HepG2 (cell line): ENCODE data around the gene AXIN2. TPM values are rescaled to one million over a fixed set of nuclear protein-coding genes. Genes with fewer than 3 reads are reported as not detected.

Experiments used
- EED ChIP-seq: sonication (generic); formaldehyde crosslinking; IDR thresholded peaks from 2 replicates; pipeline ENCODE4 v1.5.0; 2020; ENCODE audit warnings: mild to moderate bottlenecking, missing genetic modification reagents
- ESRRA ChIP-seq: sonication (generic); formaldehyde crosslinking; IDR thresholded peaks from 2 replicates; pipeline ENCODE4 v1.5.1; 2020; ENCODE audit warnings: mild to moderate bottlenecking, low read depth, missing genetic modification reagents
- HNF1A ChIP-seq, 2 experiments: sonication (generic) in 1 of 2; formaldehyde crosslinking in 1 of 2; IDR thresholded peaks; 2 replicates each; pipeline versions ENCODE4 v1.4.0 to v1.6.1; 2016 to 2020; ENCODE audit warnings: borderline replicate concordance in 1 of 2, low read depth in 1 of 2, mild to moderate bottlenecking in 1 of 2, missing genetic modification reagents in 1 of 2
- HNRNPK ChIP-seq: fragments of 200-400 bp; formaldehyde crosslinking; IDR thresholded peaks from 2 replicates; pipeline ENCODE4 v1.6.1; 2018; ENCODE audit warnings: low read length, low read depth, moderate library complexity, mild to moderate bottlenecking; ENCODE audit not compliant: poor library complexity, severe bottlenecking
- KDM2A ChIP-seq: sonication (generic); formaldehyde crosslinking; IDR thresholded peaks from 2 replicates; pipeline ENCODE4 v1.4.0; 2020; ENCODE audit warnings: low read depth, missing genetic modification reagents, borderline replicate concordance
- KLF16 ChIP-seq, 2 experiments: sonication (generic) in 1 of 2; formaldehyde crosslinking in 1 of 2; IDR thresholded peaks; 2 replicates each; pipeline versions ENCODE4 v1.6.1 to v1.8.0; 2016 to 2023; ENCODE audit warnings: missing genetic modification reagents in 2 of 2, missing compliant biosample characterization in 1 of 2
- SRY ChIP-seq: sonication (generic); formaldehyde crosslinking; IDR thresholded peaks from 2 replicates; pipeline ENCODE4 v1.8.0; 2022; ENCODE audit warnings: mild to moderate bottlenecking, missing genetic modification reagents
- USF2 ChIP-seq, 2 experiments: sonication (generic) in 1 of 2; formaldehyde crosslinking in 1 of 2; IDR thresholded peaks; 2 replicates each; pipeline versions ENCODE4 v1.5.1 to v1.6.1; 2011 to 2020; ENCODE audit warnings: borderline replicate concordance in 1 of 2, low read depth in 1 of 2, low read length in 1 of 2, mild to moderate bottlenecking in 1 of 2, missing genetic modification reagents in 1 of 2, moderate library complexity in 1 of 2
- ZNF12 ChIP-seq: sonication (generic); formaldehyde crosslinking; IDR thresholded peaks from 2 replicates; pipeline ENCODE4 v1.5.0; 2020; ENCODE audit warnings: missing genetic modification reagents
- ZNF337 ChIP-seq: sonication (generic); formaldehyde crosslinking; IDR thresholded peaks from 2 replicates; pipeline ENCODE4 v1.5.1; 2020; ENCODE audit warnings: missing genetic modification reagents, low read depth, mild to moderate bottlenecking, borderline replicate concordance
- ZNF496 ChIP-seq: sonication (generic); formaldehyde crosslinking; IDR thresholded peaks from 2 replicates; pipeline ENCODE4 v1.8.1; 2023; ENCODE audit warnings: mild to moderate bottlenecking, moderate library complexity, missing genetic modification reagents; ENCODE audit not compliant: insufficient replicate concordance
- ZNF552 ChIP-seq: sonication (generic); formaldehyde crosslinking; IDR thresholded peaks from 2 replicates; pipeline ENCODE4 v1.9.0; 2022; ENCODE audit warnings: missing genetic modification reagents, mild to moderate bottlenecking, borderline replicate concordance
- ZNF614 ChIP-seq: IDR thresholded peaks from 2 replicates; pipeline ENCODE4 v1.6.1; 2018; ENCODE audit warnings: missing biosample characterization, missing genetic modification reagents, inconsistent platforms, borderline replicate concordance
- ZNF615 ChIP-seq: sonication (generic); formaldehyde crosslinking; IDR thresholded peaks from 2 replicates; pipeline ENCODE4 v1.5.0; 2020; ENCODE audit warnings: mild to moderate bottlenecking, missing genetic modification reagents, borderline replicate concordance
- ZNF672 ChIP-seq: sonication (generic); formaldehyde crosslinking; IDR thresholded peaks from 2 replicates; pipeline ENCODE4 v1.8.1; 2022; ENCODE audit warnings: missing genetic modification reagents
- ZNF724P ChIP-seq: sonication (generic); formaldehyde crosslinking; IDR thresholded peaks from 2 replicates; pipeline ENCODE4 v1.8.0; 2022; ENCODE audit warnings: missing genetic modification reagents, borderline replicate concordance
- ZXDC ChIP-seq: sonication (generic); formaldehyde crosslinking; IDR thresholded peaks from 2 replicates; pipeline ENCODE4 v1.5.0; 2020; ENCODE audit warnings: mild to moderate bottlenecking, missing genetic modification reagents
- polyA plus RNA-seq, 8 experiments: library from polyadenylated mRNA; depleted of rRNA in 3 of 8; stranded (reverse) in 7 of 8; unstranded in 1 of 8; fragments of >200 nt; fragmentation: Illumina TruSeq in 4 of 8; extraction: Trizol in 4 of 8; gene quantifications; 2 replicates each; pipeline versions ENCODE4 v1.2.1 to v1.2.3, GENCODE V29; 2011 to 2016; ENCODE audit warnings: low read depth in 4 of 8, missing spikeins in 1 of 8, mixed read lengths in 1 of 8; ENCODE audit not compliant: insufficient read depth in 1 of 8
- total RNA-seq, 5 experiments: library from RNA; depleted of rRNA; stranded (reverse); fragments of >200 nt; fragmentation: Illumina TruSeq; extraction: Trizol; gene quantifications; 2 replicates each; pipeline ENCODE4 v1.2.3, GENCODE V29; 2016; ENCODE audit warnings: low read depth in 1 of 5

The AXIN2 gene
- total and polyA plus RNA-seq, 2 of the 13 experiments (the other 11 are each of a cell fraction or from before 2014, with no cell fraction given), result 58.6 to 63.4 TPM

GRCh38 chr17:65588181-65588808 is 26.8 kb upstream of the AXIN2 start (continued):
- TF ChIP-seq ZNF496 (CRISPR knock-in tag) (no peak), HNF1A (IDR thresholded peaks at IDR 0.05; ENCODE audit: low read depth) (no peak), HNF1A (CRISPR knock-in tag; IDR thresholded peaks at IDR 0.05; ENCODE audit: borderline replicate concordance) (peak; percentile 77; the same call in 1 of the 2 replicates), ZNF12 (peak; percentile 62; the same call in 1 of the 2 replicates), ZNF337 (0 out of 2 replicates have a peak, but pooled peaks have one; percentile 49), ZNF724P (CRISPR knock-in tag) (no peak), KLF16 (CRISPR knock-in tag; IDR thresholded peaks at IDR 0.05) (no peak), KDM2A (CRISPR knock-in tag) (peak; percentile 20; the same call in 1 of the 2 replicates), ZNF614 (CRISPR knock-in tag) (peak; percentile 61; the same call in 1 of the 2 replicates), SRY (CRISPR knock-in tag) (no peak), USF2 (IDR thresholded peaks at IDR 0.05; ENCODE audit: low read depth, low read length) (no peak), USF2 (CRISPR knock-in tag; IDR thresholded peaks at IDR 0.05; ENCODE audit: borderline replicate concordance) (no peak), HNRNPK (no peak), ZXDC (no peak), ZNF672 (CRISPR knock-in tag) (no peak), ZNF552 (CRISPR knock-in tag) (no peak), EED (CRISPR knock-in tag) (no peak), ESRRA (CRISPR knock-in tag) (peak; percentile 26; the same call in 1 of the 2 replicates), ZNF615 (CRISPR knock-in tag) (no peak)
